Measurements from ENCODE around the gene HSPB7. TPM values are rescaled to one million over a fixed set of nuclear protein-coding genes. Genes with fewer than 3 reads are reported as not detected.
A peak's percentile ranks its signal among the peaks of the same experiment; 100 is the strongest.
"Not testable (repeated sequence)": the region's sequence is repeated elsewhere in the genome, so short reads cannot be mapped to it uniquely, and the experiment has no call there.

The HSPB7 gene
- total RNA-seq, 1 donor from 2014 or later: 10.7 TPM

DNA sequence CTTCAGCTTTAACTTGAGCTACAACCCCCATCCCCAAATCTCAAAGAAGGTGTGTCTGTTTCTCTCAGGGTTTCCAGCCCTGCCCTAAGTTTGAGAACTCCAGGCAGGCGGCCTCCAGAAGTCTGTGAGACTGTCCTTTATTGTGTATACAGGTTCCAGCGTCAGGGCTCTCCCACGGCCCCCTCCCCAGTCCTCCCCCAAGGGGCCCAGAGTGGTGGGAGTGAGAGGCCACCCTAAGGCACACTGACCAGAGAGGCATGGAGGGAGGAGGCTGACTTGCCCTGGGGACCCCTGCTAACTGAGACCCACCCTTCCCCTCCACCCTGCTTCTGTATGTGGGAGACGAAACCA, 4.0 kb downstream of the HSPB7 start:
- DNase-seq (ENCODE audit: low spot score) (no peak), ATAC-seq (no peak)
- intact Hi-C loops (cut with DNase I): no loop called here

DNA sequence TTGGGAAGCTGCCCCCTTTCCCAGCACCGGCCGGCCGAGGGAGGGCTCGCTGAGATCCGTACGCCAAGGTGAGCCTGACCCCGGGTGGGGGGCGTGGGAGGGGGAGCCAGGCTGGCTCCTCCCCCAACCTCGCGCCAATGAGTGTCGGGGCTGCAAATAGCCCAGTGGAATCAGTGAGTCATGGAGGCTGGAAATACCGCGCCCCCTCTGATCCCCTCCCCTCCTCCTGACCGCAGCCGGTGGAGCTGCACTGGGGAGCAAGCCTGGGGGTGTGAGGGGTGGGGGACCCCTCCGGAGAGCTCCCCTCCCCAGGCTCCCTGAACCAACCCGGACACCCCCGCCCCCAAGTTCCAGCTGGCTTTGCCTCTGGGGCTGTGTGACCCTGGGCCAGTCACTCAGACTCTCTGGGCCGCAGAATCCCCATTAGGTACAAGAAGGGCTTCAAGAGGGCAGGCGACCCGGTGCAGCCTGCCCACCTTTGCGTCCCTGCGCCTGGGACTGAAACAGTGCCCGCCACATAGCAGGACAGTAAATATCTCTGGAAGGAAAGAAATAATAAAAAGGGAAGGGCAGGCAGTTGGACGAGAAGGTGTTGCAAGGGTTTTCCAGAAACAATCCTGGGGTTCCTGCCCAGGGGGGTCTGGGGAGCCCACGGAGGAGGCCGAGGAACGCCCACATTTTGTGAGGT, 4.5 kb downstream of the HSPB7 start:
- peak; percentile 54 for ATAC-seq
- DNase-seq (ENCODE audit: low spot score): peak; percentile 77
- intact Hi-C loops (cut with DNase I): no loop called here

GRCh38 chr1:16012590-16013219, 5.1 kb downstream of the HSPB7 start:
- DNase-seq (ENCODE audit: low spot score) (no peak), ATAC-seq (peak; percentile 21)
- intact Hi-C loops (cut with DNase I): no loop called here

GRCh38 chr1:16011936-16012589, 5.8 kb downstream of the HSPB7 start:
- intact Hi-C loops (cut with DNase I): no loop called here
- DNase-seq (ENCODE audit: low spot score) (no peak), ATAC-seq (no peak)

GRCh38 chr1:16010837-16011236, 7.0 kb downstream of the HSPB7 start:
- ATAC-seq: no peak
- intact Hi-C loops (cut with DNase I): no loop called here
- DNase-seq (ENCODE audit: low spot score): no peak

DNA sequence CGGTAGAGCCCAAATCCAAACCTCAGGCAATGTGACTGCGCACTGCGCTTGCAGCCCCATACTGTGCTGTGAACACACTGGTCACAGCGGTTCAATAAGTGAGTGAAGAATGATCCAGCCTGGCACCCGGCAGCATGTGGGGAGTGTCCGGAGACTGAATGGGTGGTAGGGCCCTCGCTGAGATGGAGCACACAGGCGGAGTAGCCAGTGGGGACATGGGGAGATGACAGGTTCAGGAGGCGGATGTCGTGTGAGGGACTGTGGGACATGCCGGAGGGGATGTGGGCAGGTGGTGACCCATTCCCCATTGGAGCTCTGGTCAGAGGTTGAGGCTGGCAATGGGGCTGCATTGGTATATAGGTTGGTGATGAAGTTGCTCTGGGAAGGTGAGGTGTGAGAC, 8.2 kb downstream of the HSPB7 start:
- intact Hi-C loops (cut with DNase I): no loop called here
- DNase-seq (ENCODE audit: low spot score): no peak
- ATAC-seq: no peak

GRCh38 chr1:16009030-16009460, 8.8 kb downstream of the HSPB7 start:
- intact Hi-C loops (cut with DNase I): no loop called here
- ATAC-seq: peak; percentile 72
- DNase-seq (ENCODE audit: low spot score): peak; percentile 89

DNA sequence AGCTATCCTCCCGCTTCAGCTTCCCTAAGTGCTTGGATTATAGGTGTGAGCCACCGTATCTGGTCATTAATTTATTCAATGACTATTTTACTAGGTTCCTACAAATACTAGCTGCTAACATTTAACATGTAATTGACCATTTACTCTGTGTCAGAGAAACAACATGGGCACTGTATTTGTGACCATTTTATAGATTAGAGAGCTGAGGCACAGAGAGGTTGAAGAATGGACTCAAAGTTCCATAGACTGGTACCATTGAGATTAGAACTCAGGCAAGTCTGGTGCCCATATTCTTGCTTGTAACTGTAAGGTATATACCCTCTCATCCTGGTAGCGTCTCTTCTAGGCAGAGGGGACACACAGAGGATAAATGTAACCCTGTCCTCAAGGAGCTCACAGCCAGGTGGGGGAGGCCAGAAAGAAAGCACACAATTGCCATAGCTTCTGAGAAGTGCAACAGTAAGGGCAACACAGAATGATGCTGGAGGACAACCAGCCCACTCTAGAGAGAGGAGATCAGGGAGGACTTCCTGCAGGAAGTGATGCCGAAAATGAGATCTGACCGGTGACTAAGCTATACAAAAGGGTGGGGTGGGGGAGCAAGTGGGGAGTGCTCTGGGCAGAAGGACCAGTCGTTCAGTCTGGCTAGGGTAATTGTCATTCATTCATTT, 10.0 kb downstream of the HSPB7 start:
- no peak for DNase-seq (ENCODE audit: low spot score)

GRCh38 chr1:16006552-16007485, 11.0 kb downstream of the HSPB7 start:
- no peak for DNase-seq (ENCODE audit: low spot score)
- ATAC-seq: no peak
- intact Hi-C loops (cut with DNase I): no loop called here

More for the DNA sequence above, 10.0 kb downstream of the HSPB7 start:
- no peak for ATAC-seq
- intact Hi-C loops (cut with DNase I): no loop called here

GRCh38 chr1:16006010-16006409, 11.8 kb downstream of the HSPB7 start:
- DNase-seq (ENCODE audit: low spot score) (no peak), ATAC-seq (no peak)
- intact Hi-C loops (cut with DNase I): no loop called here

- ATAC-seq: no peak
- DNase-seq (ENCODE audit: low spot score): no peak
- intact Hi-C loops (cut with DNase I): no loop called here
Observed at GRCh38 chr1:16005597-16005996, 12.2 kb downstream of the HSPB7 start.

- ATAC-seq; DNase-seq (ENCODE audit: low spot score); intact Hi-C loops (cut with DNase I): not testable (repeated sequence)
Observed at GRCh38 chr1:16001274-16001673, 16.6 kb downstream of the HSPB7 start.

GRCh38 chr1:15998929-15999328, 18.9 kb downstream of the HSPB7 start:
- DNase-seq (ENCODE audit: low spot score): no peak
- intact Hi-C loops (cut with DNase I): loop anchor here (10.0 kb wide), 1 partner anchor 184 kb away; no protein-coding TSS in a partner anchor
- no peak for ATAC-seq

- intact Hi-C loops (cut with DNase I): loop anchor here (10.0 kb wide), 1 partner anchor 183 kb away; no protein-coding TSS in a partner anchor
- no peak for DNase-seq (ENCODE audit: low spot score)
- no peak for ATAC-seq
Observed at GRCh38 chr1:15997637-15998280, 20.1 kb downstream of the HSPB7 start.

DNA sequence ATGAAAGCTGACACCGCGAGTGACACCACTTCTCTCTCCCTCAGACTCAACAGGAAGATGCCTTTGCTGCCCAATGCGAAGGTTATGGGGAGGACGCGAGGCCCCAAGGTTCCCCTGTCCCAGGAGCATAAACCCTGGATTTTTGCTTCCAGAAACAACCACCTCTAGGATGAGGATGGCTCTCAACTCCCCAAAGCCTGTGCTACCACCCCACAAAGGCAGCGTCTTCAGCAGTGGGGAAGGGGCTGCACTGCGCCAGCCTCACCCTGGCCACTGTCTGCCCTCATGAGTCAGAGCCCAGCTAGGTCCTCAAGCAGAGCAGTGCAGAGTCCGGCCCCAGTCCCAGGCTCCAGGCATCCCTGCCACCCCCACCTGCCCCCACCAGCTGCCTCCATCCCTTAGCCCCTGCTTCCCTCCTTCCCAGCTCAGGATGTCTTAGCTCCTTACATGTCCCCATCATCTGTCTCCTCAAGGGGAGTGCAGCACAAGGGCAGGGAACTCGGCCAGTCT, 20.7 kb downstream of the HSPB7 start:
- DNase-seq (ENCODE audit: low spot score) (no peak), ATAC-seq (no peak)
- intact Hi-C loops (cut with DNase I): loop anchor here (10.0 kb wide), 1 partner anchor 182 kb away; no protein-coding TSS in a partner anchor

- ATAC-seq (peak; percentile 88), DNase-seq (ENCODE audit: low spot score) (peak; percentile 82)
- intact Hi-C loops (cut with DNase I): loop anchor here (10.0 kb wide), 1 partner anchor 180 kb away; no protein-coding TSS in a partner anchor
Observed at GRCh38 chr1:15994590-15995351, 23.1 kb downstream of the HSPB7 start.

- ATAC-seq (no peak), DNase-seq (ENCODE audit: low spot score) (no peak)
- intact Hi-C loops (cut with DNase I): loop anchor here (10.0 kb wide), 1 partner anchor 179 kb away; no protein-coding TSS in a partner anchor
Observed at GRCh38 chr1:15994081-15994480, 23.8 kb downstream of the HSPB7 start.

Data from sciatic nerve (tissue), 2 donors.